Neural cell (in vitro differentiated cells): ENCODE measurements around the gene GALNT8.

Experiments
- MXI1 ChIP-seq: fragments of 450-650 bp; conservative IDR thresholded peaks from 2 replicates; pipeline ENCODE4 v1.6.1; 2014; ENCODE audit warnings: antibody characterized with exemption, mild to moderate bottlenecking; ENCODE audit not compliant: poor library complexity, severe bottlenecking
- TF ChIP-seq, protein P1 (sequence below): fragments of 450-650 bp; IDR thresholded peaks from 2 replicates; pipeline ENCODE4 v1.5.1; 2014; ENCODE audit warnings: antibody characterized with exemption, mild to moderate bottlenecking, moderate library complexity; ENCODE audit not compliant: poor library complexity, severe bottlenecking

DNA sequence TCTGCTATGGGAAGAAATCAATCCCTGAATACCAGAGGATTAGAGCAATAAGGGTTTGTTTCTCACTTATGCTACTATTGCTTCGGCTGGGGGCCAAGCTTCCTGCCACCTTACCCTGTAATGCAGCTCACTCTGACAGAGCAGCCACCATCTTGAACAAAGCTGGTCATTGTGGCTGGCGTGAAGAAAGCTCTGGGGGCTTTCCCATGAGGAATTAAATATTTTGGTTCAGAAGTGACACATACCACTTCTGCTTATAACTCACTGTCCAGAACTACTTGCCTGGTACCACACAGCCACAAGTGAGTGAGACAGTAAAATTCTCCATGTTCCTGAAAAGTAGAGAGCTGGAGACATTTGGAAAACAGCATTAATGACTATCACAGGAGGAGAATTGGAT lies 82.6 kb downstream of the GALNT8 start:
- TF ChIP-seq, protein P1, sequence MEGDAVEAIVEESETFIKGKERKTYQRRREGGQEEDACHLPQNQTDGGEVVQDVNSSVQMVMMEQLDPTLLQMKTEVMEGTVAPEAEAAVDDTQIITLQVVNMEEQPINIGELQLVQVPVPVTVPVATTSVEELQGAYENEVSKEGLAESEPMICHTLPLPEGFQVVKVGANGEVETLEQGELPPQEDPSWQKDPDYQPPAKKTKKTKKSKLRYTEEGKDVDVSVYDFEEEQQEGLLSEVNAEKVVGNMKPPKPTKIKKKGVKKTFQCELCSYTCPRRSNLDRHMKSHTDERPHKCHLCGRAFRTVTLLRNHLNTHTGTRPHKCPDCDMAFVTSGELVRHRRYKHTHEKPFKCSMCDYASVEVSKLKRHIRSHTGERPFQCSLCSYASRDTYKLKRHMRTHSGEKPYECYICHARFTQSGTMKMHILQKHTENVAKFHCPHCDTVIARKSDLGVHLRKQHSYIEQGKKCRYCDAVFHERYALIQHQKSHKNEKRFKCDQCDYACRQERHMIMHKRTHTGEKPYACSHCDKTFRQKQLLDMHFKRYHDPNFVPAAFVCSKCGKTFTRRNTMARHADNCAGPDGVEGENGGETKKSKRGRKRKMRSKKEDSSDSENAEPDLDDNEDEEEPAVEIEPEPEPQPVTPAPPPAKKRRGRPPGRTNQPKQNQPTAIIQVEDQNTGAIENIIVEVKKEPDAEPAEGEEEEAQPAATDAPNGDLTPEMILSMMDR = no peak
- no peak for TF ChIP-seq MXI1
